Measurements from ENCODE around the gene LRBA. TPM values are rescaled to one million over a fixed set of nuclear protein-coding genes. Genes with fewer than 3 reads are reported as not detected.

LRBA gene
- total RNA-seq, 4 donors from 2014 or later = 28.0 to 51.5 (median 30.9) TPM

DNA sequence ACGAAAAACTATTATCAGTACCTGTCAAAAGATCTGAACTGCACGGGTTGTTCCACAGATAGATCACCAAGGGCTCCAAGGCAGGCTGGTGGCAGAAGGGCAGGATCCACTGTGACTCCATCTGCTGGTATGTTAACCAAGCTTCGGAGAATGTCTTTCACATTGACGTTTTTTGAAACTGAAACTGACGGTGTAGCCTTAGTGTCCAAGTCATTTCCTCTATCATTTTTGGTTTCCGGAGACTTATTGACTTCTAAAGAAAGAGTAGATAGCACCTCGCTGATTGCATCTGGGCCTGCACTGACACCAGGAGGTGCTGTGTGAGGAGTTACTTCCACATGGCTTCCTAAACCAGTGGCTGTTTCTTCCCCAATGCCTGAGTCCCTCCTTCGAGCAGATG is 186.9 kb downstream of the LRBA start:
- ATAC-seq (ENCODE audit: low FRiP score) (no peak), DNase-seq (ENCODE audit: low spot score) (no peak)
- TF ChIP-seq, protein P1, sequence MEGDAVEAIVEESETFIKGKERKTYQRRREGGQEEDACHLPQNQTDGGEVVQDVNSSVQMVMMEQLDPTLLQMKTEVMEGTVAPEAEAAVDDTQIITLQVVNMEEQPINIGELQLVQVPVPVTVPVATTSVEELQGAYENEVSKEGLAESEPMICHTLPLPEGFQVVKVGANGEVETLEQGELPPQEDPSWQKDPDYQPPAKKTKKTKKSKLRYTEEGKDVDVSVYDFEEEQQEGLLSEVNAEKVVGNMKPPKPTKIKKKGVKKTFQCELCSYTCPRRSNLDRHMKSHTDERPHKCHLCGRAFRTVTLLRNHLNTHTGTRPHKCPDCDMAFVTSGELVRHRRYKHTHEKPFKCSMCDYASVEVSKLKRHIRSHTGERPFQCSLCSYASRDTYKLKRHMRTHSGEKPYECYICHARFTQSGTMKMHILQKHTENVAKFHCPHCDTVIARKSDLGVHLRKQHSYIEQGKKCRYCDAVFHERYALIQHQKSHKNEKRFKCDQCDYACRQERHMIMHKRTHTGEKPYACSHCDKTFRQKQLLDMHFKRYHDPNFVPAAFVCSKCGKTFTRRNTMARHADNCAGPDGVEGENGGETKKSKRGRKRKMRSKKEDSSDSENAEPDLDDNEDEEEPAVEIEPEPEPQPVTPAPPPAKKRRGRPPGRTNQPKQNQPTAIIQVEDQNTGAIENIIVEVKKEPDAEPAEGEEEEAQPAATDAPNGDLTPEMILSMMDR (IDR thresholded peaks at IDR 0.05) = no peak

DNA sequence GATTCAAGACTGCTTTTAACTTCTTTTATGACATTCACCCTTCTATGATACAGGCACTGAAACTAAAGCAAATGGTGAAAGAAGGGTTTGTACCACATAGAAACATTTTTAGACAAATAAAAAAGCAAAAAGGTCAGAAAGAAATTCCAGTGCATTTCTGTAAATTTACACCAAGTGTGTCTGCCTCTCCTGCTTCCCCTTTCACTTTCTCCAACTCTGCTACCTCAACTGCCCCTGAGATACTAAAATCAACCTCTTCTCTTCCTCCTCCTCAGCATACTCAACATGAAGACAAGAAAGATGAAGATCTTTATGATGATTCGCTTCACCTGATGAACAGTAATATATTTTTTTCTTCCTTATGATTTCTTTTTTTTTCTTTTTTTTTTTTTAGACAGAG is 187.9 kb downstream of the LRBA start:
- DNase-seq (ENCODE audit: low spot score) = no peak
- ATAC-seq (ENCODE audit: low FRiP score) = no peak
- TF ChIP-seq, protein P1 (IDR thresholded peaks at IDR 0.05) = no peak

DNA sequence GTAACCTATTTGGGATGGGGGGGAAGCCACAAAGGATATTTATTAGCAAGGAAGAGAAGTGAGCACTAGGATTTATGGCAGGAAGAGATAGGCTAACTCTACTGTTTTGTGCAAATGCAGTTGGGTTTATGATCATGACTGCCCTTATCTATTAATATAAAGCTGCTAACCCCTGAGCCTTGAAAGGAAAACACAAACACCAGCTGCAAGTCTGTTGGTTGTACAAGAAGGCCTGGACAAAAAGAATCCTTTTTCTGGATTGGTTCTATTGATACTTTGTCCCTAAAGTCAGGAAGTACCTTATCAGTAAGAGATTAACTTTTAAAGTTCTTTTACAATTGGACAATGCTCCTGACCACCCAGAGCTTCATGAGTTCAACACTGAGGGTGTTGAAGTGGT is 188.8 kb downstream of the LRBA start:
- DNase-seq (ENCODE audit: low spot score) = no peak
- TF ChIP-seq, protein P1 (IDR thresholded peaks at IDR 0.05) = no peak
- no peak for ATAC-seq (ENCODE audit: low FRiP score)

DNA sequence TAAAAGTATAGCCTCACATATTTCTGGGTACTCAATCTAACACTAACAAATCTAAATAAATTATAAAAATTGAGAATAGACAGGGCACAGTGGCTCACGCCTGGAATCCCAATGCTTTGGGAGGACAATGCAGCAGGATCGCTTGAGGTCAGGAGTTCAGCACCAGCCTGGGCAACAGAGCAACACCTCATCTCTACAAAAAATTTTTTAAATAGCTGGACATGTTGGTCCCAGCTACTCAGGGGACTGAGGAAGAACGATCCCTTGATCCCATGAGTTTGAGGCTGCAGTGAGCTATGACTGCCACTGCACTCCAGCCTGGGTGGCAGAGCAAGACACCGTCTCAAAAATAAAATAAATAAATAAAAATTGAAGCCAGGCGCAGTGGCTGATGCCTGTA is 192.7 kb downstream of the LRBA start:
- ATAC-seq (ENCODE audit: low FRiP score) = no peak
- no peak for DNase-seq (ENCODE audit: low spot score)

DNA sequence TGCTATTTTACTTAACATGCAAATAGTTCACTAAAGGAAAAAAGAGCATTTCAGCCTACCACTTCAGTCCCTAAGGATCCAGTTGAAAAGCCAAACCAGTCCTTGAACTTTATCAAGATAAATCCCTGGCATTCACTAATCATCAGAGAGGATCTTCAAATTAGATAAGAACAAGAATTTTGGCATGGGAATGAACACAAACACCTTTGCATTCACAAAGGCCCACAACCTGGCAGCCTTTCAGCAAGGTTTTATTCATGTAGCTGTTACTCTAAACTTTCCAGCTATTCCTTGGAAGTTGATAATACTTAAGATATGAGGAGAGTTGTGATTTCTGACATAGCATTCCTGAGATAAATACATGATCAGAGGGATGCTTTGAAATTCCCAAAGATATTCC is 193.4 kb downstream of the LRBA start:
- TF ChIP-seq, protein P1 (IDR thresholded peaks at IDR 0.05) = no peak
- no peak for ATAC-seq (ENCODE audit: low FRiP score)
- DNase-seq (ENCODE audit: low spot score) = no peak

More for the DNA sequence above, 192.7 kb downstream of the LRBA start:
- TF ChIP-seq, protein P1 (IDR thresholded peaks at IDR 0.05) = no peak

DNA sequence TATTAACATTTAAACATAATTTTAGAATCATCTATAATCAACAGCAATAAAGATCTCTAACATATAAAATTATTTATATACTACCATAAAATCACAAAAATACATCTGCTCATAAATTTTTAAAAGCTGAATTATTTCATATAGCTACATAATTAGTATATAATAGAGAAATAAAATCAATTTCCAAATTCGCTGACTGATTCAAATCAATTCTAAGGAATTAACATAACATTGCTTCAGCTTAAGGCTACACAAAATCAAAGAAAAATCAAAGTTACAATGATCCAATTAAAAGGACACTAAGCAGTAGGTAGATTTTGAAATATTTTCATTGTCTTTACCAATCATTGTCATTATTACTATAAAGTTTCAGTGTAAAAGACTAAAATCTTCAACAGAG is 194.7 kb downstream of the LRBA start:
- ATAC-seq (ENCODE audit: low FRiP score) (no peak), DNase-seq (ENCODE audit: low spot score) (no peak)
- TF ChIP-seq, protein P1 (IDR thresholded peaks at IDR 0.05) = no peak

DNA sequence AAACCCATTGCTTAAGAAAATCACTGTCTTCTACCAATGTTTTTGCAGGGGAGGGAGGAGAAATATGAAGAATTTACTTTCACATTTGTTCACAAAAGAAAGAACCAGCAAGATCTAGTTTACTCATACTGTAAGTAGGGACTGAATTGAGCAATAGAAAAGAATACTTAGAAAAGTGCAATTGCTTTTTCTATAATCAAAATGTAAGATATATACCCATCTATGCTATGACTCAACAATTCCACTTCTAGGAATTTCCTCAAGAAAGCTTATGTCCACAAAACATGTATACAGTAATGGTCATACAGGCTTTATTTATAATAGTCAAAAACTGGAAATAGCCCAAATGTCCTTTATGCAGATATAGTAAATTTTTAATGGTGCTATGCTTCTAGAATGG is 196.4 kb downstream of the LRBA start:
- no peak for ATAC-seq (ENCODE audit: low FRiP score)
- TF ChIP-seq, protein P1 (IDR thresholded peaks at IDR 0.05) = no peak
- no peak for DNase-seq (ENCODE audit: low spot score)
